ENCODE data around the gene PMF1.
A peak's percentile ranks its signal among the peaks of the same experiment; 100 is the strongest.

The PMF1 gene

DNA sequence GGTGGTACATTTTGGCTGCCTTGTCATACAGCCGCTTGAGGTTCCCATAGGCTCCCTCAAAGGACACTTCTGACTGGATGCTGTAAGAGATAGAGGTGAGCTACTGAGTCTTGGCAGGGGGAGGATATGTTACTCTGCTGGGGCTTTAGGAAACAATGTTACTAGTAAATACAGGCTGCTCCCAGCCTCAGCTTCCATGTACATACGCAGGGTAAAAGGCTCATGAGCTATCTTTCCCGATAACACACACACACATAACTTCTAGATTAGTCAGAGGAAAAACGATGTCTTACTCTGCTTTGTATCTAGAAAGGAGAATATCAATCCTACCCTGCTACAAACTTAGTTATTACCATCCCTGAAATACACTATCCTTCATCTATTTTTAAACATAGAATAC, 55.5 kb downstream of the PMF1 start:
- no peak for DNase-seq (ENCODE audit: low read depth)

DNA sequence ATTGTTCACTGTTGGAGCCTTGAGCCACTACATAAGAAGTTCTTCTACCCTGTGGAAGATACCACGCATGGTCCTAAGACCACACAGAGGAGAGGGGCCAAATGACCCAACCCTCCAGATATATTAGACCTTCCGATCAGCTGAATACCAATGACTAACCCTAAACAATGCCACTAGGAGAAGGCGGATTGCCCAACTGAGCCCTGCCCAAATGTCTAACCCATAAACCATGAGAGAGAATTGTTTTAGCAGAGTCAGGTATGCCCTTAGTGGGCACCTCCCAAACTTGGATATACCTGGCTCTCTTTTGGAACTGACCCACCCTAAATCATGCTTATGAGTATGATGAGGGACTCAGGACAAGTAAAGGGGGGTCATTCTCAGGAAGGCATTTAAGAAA, 57.5 kb downstream of the PMF1 start:
- no peak for DNase-seq (ENCODE audit: low read depth)

DNA sequence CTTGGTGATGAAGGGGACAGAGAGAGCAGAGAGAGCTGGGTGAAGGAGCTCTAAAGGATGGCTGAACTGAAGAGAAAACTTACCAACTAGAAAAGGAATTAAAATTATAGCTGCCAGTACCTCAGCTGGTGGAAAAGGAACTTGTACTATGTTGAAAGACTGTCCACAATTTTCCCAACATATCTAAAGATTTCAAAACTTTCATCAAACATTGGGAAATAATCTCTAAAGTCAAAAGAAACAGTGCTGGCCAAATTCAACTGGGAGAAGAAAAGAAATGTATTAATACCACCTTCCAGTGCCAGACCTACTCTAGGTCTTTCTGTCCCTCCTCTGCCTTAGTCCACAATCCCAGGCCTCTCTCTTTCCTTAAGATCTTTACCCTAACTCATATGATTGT, 63.7 kb downstream of the PMF1 start:
- DNase-seq (ENCODE audit: low read depth), result no peak

DNA sequence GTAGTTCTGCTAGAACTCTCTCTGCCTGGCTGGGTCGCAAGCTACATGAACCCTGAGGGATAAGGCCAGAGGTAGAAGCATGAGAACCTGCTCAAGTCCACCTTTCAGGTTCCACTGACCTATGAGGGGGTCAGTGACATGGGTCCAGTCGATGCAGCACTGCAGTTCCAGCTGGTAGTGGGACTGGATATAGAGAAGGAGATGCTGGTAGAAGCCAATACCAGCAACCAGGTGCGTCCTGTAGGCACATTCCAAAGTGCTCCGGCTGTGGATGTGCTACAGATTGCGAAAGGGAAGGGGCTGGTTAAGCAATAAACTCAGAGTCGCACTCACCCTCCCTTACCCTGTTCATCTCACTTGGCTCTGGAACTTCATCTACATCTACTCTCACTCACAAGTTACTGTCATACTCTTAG, 64.2 kb downstream of the PMF1 start:
- DNase-seq (ENCODE audit: low read depth), result no peak

DNA sequence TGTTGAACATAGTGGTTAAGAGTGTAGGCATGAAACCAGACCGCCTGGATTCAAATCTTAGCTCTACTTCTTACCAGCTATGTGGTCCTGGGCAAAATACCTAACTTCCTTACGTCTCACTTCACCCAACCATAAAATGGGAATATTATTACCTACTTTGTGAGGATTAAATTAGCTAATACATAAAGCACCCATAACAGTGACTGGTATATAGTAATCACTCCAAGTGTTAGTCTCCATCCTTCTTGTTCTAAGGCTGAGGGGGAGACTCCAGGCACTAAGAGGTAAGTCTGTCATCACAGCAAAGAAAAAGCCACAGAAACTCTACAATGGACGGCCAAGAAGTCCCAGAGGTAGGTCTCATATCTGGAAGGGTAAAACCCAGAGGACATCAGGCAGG, 67.0 kb downstream of the PMF1 start:
- DNase-seq (ENCODE audit: low read depth), result no peak

DNA sequence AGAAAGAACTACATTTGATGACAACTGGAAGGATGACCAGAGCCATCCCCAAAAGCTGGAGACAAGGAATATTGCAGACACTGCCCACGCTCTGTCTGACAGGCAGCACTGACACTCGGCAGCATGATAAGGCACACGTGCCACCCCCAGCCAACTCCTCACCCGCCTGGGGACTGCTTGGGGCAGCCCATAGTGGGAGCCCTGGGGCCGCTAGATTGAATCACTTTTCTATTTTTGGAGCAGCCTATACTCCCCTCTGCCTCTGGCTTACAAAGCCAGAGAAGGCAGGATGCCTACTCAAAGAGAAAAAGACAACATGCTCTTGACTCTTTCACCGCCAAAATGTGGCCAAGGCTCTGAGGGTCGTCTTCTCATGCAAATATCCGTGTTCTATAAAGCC, 68.5 kb downstream of the PMF1 start:
- no peak for DNase-seq (ENCODE audit: low read depth)

DNA sequence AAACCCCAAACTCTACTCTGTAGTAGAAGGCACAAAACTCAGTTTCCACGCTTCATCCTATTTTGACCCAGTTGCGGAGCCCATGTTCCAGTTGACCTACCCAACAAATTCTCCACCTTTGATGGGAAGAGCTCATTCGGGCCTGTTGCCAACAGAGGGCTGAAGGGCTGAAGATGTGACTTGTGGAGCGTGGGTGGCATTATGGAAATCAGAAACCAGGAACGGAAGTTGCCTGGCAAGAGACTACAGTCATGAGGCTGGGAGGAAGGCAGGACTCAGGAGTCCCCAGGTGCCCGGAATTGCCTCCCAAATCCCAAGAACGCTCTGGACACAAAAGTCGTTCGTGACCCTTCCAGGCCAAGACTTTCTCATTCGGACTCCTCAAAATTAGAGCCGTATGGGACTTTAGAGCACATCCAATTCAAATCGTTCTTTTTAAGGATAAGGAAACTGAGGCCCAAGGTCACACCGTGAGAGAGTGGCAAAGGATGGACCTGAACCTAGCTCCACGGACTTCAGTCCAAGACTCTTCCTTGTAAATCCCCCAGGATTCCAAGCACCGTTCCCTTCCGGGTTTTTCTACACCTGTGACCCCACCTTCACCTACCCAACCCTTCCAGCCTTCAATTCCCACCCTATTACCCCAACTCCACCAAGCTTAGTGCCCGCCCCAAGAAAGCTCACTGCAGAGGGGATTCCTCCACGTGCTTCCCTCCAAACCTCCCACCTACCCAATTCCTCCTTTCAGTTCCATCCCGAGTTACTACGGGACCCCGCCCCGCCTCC, 69.1 kb downstream of the PMF1 start:
- DNase-seq (ENCODE audit: low read depth), result no peak

DNA sequence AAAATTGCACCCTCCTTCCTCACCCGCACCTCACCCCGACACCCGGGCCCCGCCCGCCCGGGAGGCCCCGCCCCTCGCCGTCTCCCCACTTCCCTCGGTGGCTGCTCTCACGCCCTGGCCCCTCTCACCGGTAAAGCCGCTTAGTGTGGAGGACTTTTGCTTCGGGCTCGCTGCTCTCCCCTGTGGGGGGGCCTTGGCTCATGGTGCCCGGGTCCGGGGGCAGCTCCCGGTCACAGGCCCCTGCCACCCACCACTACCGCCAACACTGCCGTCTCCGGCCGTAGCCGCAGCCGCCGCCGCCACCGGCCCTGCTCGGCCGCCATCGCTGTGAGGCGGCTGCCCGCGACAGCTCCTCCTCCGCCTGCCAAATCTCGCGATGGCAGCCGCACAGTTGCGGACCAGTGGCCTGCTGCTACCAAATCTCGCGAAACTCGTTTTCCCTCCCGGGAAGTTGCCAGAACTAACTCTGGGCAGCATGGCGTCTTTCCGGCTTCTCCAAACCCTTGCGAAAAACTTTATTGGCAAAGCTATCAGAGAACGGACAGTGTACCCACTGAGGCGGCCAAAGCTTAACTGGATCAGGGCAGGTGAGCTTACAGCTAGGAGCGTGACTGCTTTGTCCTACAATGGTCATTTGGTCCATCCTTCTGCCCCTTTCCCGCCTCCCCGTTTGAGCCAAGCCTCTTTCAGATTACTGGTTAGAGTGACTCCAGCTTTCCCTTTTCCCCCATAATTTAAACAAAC, 69.8 kb downstream of the PMF1 start, which contains the start of gene SMG5:
Gene SMG5 (minus strand): TSS at position 347 of the 744 bp plus-strand sequence. CDS start 145 bp downstream, at position 202.
- peak; percentile 88 for DNase-seq (ENCODE audit: low read depth)

DNA sequence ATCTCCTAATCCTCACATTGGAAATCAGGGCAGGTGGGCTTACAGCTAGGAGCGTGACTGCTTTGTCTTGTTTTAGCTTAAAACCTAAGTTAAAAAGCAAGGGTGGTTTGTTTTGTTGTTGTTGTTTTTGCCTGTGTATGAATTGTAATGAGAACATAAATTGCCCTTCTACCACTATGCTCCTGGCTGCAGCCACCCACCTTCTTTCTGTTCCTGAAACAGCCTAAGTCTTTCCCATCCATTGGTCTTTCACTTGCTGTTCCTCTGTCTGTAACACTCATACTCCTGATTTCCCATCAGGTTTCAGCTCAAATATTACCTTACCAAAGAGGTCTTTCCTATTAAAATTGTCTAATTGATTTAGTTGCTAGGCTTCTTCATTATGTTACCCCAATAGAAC, 70.7 kb downstream of the PMF1 start:
- no peak for DNase-seq (ENCODE audit: low read depth)

DNA sequence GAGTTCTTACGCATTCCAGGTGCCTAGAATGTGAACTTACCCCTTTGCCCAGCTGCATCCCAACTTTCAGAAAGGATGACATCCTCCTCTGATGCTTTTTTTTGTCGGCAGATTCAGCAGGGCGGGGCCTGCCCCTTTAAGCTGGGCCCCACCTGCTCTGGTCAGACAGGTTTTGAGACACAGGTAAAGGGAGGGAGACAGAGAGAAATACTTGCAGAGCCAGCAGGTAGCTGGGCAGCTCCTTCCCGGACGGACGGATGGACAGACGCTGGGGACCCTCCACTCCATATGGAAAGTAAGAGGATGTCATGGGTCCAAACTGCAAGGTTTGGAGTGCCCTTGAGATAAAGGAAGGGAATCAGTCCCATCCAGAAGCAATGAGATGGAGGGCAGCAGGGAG, 71.3 kb downstream of the PMF1 start, which contains the start of gene TMEM79:
Gene TMEM79 (plus strand): TSS at position 214 of the 400 bp plus-strand sequence. CDS start 902 bp downstream, outside the sequence.
- no peak for DNase-seq (ENCODE audit: low read depth)

DNA sequence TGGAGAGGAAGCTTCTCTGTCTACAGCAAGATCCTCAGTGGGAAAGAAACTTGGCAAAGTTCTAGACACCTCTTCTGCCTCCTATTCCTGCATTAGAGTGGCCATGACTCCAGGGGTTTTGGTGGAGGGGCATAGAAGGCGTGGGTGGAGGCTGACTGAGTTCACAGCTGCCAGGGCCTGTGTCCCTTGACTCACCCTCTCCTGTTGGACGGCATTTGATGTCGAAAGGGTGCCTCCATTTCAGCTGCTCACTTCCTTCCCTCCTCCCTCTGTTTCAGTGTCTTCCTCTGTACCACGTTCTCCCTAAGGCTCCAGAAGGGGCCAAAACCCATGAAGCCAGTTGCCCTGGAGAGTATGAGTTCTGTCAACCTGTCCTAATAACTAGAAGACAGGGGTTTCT, 72.0 kb downstream of the PMF1 start:
- no peak for DNase-seq (ENCODE audit: low read depth)

DNA sequence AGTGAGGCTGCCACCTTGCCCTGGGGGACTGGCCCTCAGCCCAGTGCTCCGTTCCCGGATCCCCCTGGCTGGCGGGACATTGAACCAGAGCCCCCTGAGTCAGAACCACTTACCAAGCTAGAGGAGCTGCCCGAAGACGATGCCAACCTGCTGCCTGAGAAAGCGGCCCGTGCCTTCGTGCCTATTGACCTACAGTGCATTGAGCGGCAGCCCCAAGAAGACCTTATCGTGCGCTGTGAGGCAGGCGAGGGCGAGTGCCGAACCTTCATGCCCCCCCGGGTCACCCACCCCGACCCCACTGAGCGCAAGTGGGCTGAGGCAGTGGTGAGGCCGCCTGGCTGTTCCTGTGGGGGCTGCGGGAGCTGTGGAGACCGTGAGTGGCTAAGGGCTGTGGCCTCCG, 72.6 kb downstream of the PMF1 start:
- DNase-seq (ENCODE audit: low read depth), result no peak

DNA sequence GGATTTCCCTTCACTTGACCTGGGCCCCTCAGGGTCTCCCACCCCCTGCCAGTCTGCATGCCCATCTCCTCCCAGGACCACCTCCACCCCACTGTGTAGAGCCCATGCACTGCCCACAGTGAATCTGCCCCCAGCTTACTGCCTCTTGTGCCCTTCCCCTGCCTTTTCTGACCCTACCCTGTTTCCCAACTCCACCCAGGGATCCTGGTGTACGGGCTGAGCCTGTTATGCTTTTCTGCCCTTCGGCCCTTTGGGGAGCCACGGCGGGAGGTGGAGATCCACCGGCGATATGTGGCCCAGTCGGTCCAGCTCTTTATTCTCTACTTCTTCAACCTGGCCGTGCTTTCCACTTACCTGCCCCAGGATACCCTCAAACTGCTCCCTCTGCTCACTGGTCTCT, 73.3 kb downstream of the PMF1 start:
- DNase-seq (ENCODE audit: low read depth), result no peak
